AG04449 (cell line): ENCODE measurements around the gene B4GALT2.

Experiments
- CTCF ChIA-PET: fragments of 350-600 bp; formaldehyde crosslinking; extraction: SDS; loops from one replicate; lab custom pipeline; 2021; ENCODE audit warnings: antibody characterized with exemption; lab: Yijun Ruan, JAX
- POLR2A ChIA-PET: fragments of 400-600, 350-600 bp; formaldehyde crosslinking; extraction: SDS; loops from one replicate; lab custom pipeline; 2020; ENCODE audit warnings: antibody characterized with exemption, inconsistent platforms; lab: Yijun Ruan, JAX
- DNase-seq: peaks from one replicate; pipeline ENCODE4 v3.0.0-alpha.2; 2010; ENCODE audit warnings: low read depth, low spot score
- H3K4me3 ChIP-seq: 2 replicates; pipeline ENCODE4 v1.5.1; 2011; ENCODE audit warnings: low read depth, mild to moderate bottlenecking, control low read depth, low read length
- CTCF ChIP-seq: IDR thresholded peaks from one replicate; pipeline ENCODE4 v1.5.1; 2011; ENCODE audit warnings: mild to moderate bottlenecking, moderate library complexity, low read length, control low read depth, inconsistent platforms; ENCODE audit not compliant: insufficient read depth; ENCODE audit errors: missing control alignments

Gene B4GALT2

GRCh38 chr1:43933386-43934100 lies 45.5 kb upstream of the B4GALT2 start, which contains the start of gene ARTN:
ARTN (plus strand) TSS chr1:43933801; CDS start chr1:43935657, 1,856 bp downstream.
- DNase-seq: no peak
- CTCF ChIA-PET: interaction anchor here (0.7 to 14.4 kb wide), 45 partner anchors 11 to 705 kb away, joined by 3 to 1004 read pairs (median 9); partner anchors contain the start of genes ATP6V0B, IPO13, KDM4A and PTPRF
- POLR2A ChIA-PET: interaction anchor here (1.4 to 1.6 kb wide), 2 partner anchors 12 to 170 kb away, joined by 3 read pairs; no protein-coding TSS in a partner anchor
- peak within 1 kb of the TSS; percentile 47 for H3K4me3 ChIP-seq
- no peak for TF ChIP-seq CTCF

- no peak for DNase-seq
- H3K4me3 ChIP-seq: no peak overlapping the region
- peak; percentile 94 for TF ChIP-seq CTCF
- ChIA-PET POLR2A (interaction anchor here (1.4 to 1.6 kb wide), 3 partner anchors 13 to 171 kb away, joined by 3 to 13 read pairs (median 3); no protein-coding TSS in a partner anchor), CTCF (interaction anchor here (0.6 to 14.4 kb wide), 79 partner anchors 12 to 708 kb away, joined by 3 to 1004 read pairs (median 6); partner anchors contain the start of genes ATP6V0B, DPH2, HYI and IPO13)
These were observed 44.7 kb upstream of the B4GALT2 start for GRCh38 chr1:43934101-43934985.

- ChIA-PET POLR2A (interaction anchor here (1.4 kb wide), 1 partner anchor 171 kb away, joined by 13 read pairs; no protein-coding TSS in a partner anchor), CTCF (interaction anchor here (0.6 to 14.4 kb wide), 73 partner anchors 12 to 708 kb away, joined by 3 to 1004 read pairs (median 6); partner anchors contain the start of genes ATP6V0B, DPH2, HYI and IPO13)
- no peak overlapping the region for H3K4me3 ChIP-seq
- TF ChIP-seq CTCF: no peak
- no peak for DNase-seq
These were observed 44.1 kb upstream of the B4GALT2 start for GRCh38 chr1:43934986-43935324.

- DNase-seq: no peak
- ChIA-PET POLR2A (no interaction called here), CTCF (interaction anchor here (1.0 to 14.4 kb wide), 35 partner anchors 11 to 709 kb away, joined by 3 to 1004 read pairs (median 10); partner anchors contain the start of genes IPO13, PTPRF and ST3GAL3)
- H3K4me3 ChIP-seq: peak overlapping the region; percentile 27
- no peak for TF ChIP-seq CTCF
These were observed 43.1 kb upstream of the B4GALT2 start for GRCh38 chr1:43935711-43936427.

GRCh38 chr1:43936431-43937151 lies 42.4 kb upstream of the B4GALT2 start:
- DNase-seq: no peak
- ChIA-PET POLR2A (no interaction called here), CTCF (interaction anchor here (1.4 to 14.4 kb wide), 10 partner anchors 10 to 230 kb away, joined by 3 to 1004 read pairs (median 24); partner anchors contain the start of genes IPO13 and ST3GAL3)
- no peak for TF ChIP-seq CTCF
- peak overlapping the region; percentile 3; the same call in 1 of the 2 replicates for H3K4me3 ChIP-seq
